Chondrocyte (in vitro differentiated cells): ENCODE data around the gene MAP4K1. TPM values are rescaled to one million over a fixed set of nuclear protein-coding genes. Genes with fewer than 3 reads are reported as not detected.

Experiments
- DNase-seq: peaks from one replicate; pipeline ENCODE4 v3.0.0; 2021; ENCODE audit warnings: mixed read lengths, low spot score
- H3K27ac Mint-ChIP-seq: one replicate; pipeline ENCODE4 v1.8.0; 2021; ENCODE audit warnings: mild to moderate bottlenecking, moderate library complexity, mixed read lengths; ENCODE audit not compliant: unreplicated experiment
- H3K27me3 Mint-ChIP-seq: 2 replicates; pipeline ENCODE4 v1.8.0; 2021; ENCODE audit warnings: low read depth, mixed read lengths
- H3K36me3 Mint-ChIP-seq: 2 replicates; pipeline ENCODE4 v1.8.0; 2021; ENCODE audit warnings: low read depth, mixed read lengths
- H3K4me1 Mint-ChIP-seq: 2 replicates; pipeline ENCODE4 v1.8.0; 2021; ENCODE audit warnings: low read depth, mild to moderate bottlenecking, mixed read lengths
- H3K4me3 Mint-ChIP-seq: one replicate; pipeline ENCODE4 v1.8.0; 2021; ENCODE audit warnings: mild to moderate bottlenecking, moderate library complexity, mixed read lengths; ENCODE audit not compliant: unreplicated experiment
- H3K9me3 Mint-ChIP-seq: 2 replicates; pipeline ENCODE4 v1.8.0; 2021; ENCODE audit warnings: low read depth, mixed read lengths
- CTCF ChIP-seq: fragments of 200-600 bp; sonication (generic); IDR thresholded peaks from 2 replicates; pipeline ENCODE4 v1.5.0; 2021; ENCODE audit warnings: antibody characterized with exemption, mild to moderate bottlenecking, moderate library complexity
- total RNA-seq: library from RNA; stranded (reverse); gene quantifications from 3 replicates; pipeline ENCODE4 v1.2.1, GENCODE V29; 2021

Gene MAP4K1
- total RNA-seq, 1 donor from 2014 or later = 1.4 TPM

DNA sequence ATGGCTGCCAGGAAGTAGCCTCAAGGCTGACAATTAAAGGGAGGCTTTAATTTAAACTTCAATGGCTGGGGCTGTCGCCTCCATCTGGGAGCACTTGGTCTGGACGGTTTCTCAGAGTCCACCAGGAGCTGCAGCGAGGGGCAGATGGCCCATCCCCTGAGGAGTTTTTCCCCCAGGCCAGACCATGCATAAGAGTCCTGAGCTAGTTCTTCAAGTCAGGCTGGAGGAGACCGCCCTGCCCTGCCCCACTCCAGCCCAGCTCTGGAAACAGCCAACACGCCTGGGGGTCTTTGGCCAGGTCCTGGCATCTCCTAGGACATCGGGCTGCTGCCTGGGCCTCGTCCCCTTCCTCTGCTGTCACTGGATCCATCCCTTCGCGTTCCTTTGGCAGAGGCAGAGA lies 24.4 kb upstream of the MAP4K1 start:
- Mint-ChIP-seq H3K4me1 (peaks cover 5% of the 10 kb centered on the region), H3K36me3 (no peaks in the 10 kb centered on the region), H3K4me3 (no peak overlapping the region), H3K9me3 (no peaks in the 10 kb centered on the region), H3K27ac (no peak overlapping the region), H3K27me3 (no peaks in the 10 kb centered on the region)
- TF ChIP-seq CTCF = no peak
- DNase-seq = no peak

DNA sequence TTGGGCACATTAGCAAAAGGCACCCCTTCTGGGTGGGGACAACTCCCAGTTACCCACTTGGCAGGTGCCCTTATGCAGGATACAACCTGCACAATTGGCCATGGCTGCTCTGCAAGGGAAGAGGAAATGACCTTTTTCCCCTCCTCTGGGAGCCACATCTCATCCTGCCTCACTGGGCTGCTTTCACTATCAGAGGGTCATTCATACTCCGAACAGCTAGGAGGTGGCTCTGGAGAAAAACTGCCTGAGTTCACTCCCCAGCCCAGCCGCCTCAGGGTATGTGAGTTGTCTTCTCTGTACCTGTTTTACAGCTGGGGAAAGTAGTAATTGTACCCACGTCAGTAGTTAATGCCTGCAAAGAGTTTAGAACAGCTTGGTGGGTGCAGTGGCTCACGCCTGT lies 22.6 kb upstream of the MAP4K1 start:
- no peaks in the 10 kb centered on the region for H3K27me3 Mint-ChIP-seq
- peaks cover 2% of the 10 kb centered on the region for H3K36me3 Mint-ChIP-seq
- H3K4me3 Mint-ChIP-seq = no peak overlapping the region
- H3K4me1 Mint-ChIP-seq = peaks cover 2% of the 10 kb centered on the region
- no peak overlapping the region for H3K27ac Mint-ChIP-seq
- H3K9me3 Mint-ChIP-seq = no peaks in the 10 kb centered on the region
- no peak for DNase-seq
- no peak for TF ChIP-seq CTCF

- Mint-ChIP-seq H3K4me3 (no peak overlapping the region), H3K4me1 (peaks cover 4% of the 10 kb centered on the region), H3K27ac (no peak overlapping the region), H3K36me3 (peaks cover 4% of the 10 kb centered on the region), H3K9me3 (no peaks in the 10 kb centered on the region), H3K27me3 (no peaks in the 10 kb centered on the region)
- TF ChIP-seq CTCF = no peak
- no peak for DNase-seq
Measured at GRCh38 chr19:38639679-38640078, 21.9 kb upstream of the MAP4K1 start.

DNA sequence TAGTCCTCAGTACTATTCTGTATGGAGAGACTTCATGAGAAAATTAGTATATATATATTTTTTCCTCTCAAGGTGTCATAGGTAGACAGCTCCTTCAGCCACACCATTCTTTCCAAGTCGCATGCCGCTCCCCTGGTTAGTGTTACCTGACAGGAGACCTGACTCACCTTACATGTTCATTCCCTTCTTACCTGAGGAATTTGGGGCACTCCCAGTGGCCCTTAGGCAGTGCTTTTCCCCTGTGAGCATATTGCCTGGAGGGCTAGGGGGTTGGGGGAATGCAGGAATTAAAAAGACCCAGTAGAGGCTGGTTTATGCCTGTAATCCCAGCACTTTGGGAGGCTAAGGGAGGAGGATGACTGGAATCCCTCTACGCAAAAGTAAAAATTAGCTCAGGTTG lies 20.7 kb upstream of the MAP4K1 start:
- no peak for DNase-seq
- H3K9me3 Mint-ChIP-seq = no peaks in the 10 kb centered on the region
- H3K27me3 Mint-ChIP-seq = no peaks in the 10 kb centered on the region
- no peak overlapping the region for H3K27ac Mint-ChIP-seq
- H3K36me3 Mint-ChIP-seq = peaks cover 7% of the 10 kb centered on the region
- TF ChIP-seq CTCF = no peak
- peaks cover 7% of the 10 kb centered on the region for H3K4me1 Mint-ChIP-seq
- no peak overlapping the region for H3K4me3 Mint-ChIP-seq

GRCh38 chr19:38635483-38636399 lies 18.0 kb upstream of the MAP4K1 start:
- no peaks in the 10 kb centered on the region for H3K9me3 Mint-ChIP-seq
- H3K27me3 Mint-ChIP-seq = no peaks in the 10 kb centered on the region
- peaks cover 13% of the 10 kb centered on the region for H3K36me3 Mint-ChIP-seq
- DNase-seq = no peak
- TF ChIP-seq CTCF = no peak
- peaks cover 5% of the 10 kb centered on the region for H3K4me1 Mint-ChIP-seq
- H3K27ac Mint-ChIP-seq = no peak overlapping the region
- H3K4me3 Mint-ChIP-seq = no peak overlapping the region
